Urinary bladder (tissue), 4 donors: ENCODE results near the gene SMARCD3. TPM values are rescaled to one million over a fixed set of nuclear protein-coding genes. Genes with fewer than 3 reads are reported as not detected.

Experiments used
- DNase-seq: peaks from one replicate; pipeline ENCODE4 v3.0.0-alpha.2; 2015; ENCODE audit errors: extremely low spot score
- H3K27ac ChIP-seq: one replicate; pipeline ENCODE4 v1.5.1; 2013; ENCODE audit warnings: low read depth, mild to moderate bottlenecking, moderate library complexity
- H3K36me3 ChIP-seq: one replicate; pipeline ENCODE4 v1.6.1; 2013; ENCODE audit warnings: mild to moderate bottlenecking, moderate library complexity; ENCODE audit not compliant: insufficient read depth
- H3K4me1 ChIP-seq: one replicate; pipeline ENCODE4 v1.6.1; 2013; ENCODE audit warnings: mild to moderate bottlenecking, moderate library complexity; ENCODE audit not compliant: insufficient read depth
- H3K4me3 ChIP-seq: one replicate; pipeline ENCODE4 v1.5.1; 2013; ENCODE audit warnings: low read depth, low read length
- WGBS: extraction: QIAGEN DNeasy Blood & Tissue Kit; methylation state at CpG from one replicate; pipeline ENCODE4 v1.1.7; 2013; 5-methylcytosine and 5-hydroxymethylcytosine counted together
- polyA plus RNA-seq: library from polyadenylated mRNA; stranded (reverse); fragments of 200-250 nt; gene quantifications from one replicate; pipeline ENCODE4 v1.2.3, GENCODE V29; 2013
- total RNA-seq: library from RNA; depleted of rRNA; stranded (reverse); fragments of >200 nt; gene quantifications from one replicate; pipeline ENCODE4 v1.2.3, GENCODE V29; 2014
- donor health status: healthy with polysubstance abuse.
- donor health status: healthy.

The SMARCD3 gene
- total RNA-seq = 33.2 TPM
- 47.8 TPM for polyA plus RNA-seq

DNA sequence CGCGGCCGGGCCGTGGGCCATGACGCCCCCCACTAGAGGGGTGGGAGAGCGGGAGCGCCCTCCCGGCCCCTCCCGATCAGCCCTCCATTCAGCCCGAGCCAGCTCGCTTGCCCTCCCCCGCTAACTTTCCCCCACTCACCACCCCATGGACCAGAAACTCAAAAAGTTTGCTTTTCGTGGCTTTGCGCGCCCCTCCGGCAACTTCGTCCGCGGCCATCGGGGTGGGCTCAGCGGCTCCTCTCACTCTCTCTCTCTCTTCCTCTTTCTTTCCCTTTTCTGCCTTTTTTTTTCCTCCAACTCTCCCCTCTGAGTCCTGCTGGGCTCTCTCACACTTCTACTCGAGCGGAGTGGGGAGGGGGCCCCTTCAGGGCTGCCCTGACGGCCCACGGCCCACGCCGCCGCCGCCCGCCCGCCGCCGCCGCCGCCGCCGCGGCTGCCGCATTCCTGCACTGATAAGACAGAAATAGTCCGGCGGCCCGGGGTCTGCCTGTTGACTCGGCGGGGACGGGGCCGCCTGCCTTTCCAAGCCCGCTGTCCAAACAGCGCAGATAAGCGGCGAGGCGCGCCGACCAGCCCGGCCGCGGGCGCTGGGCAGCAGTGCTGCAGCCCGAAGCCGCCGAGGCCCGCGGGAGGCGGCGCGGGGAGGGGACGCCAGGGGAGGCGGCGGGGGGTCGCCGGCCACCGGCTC lies at the start of gene SMARCD3:
Gene SMARCD3, minus strand, starts transcription at position 349 of the 688 bp plus-strand sequence. Its CDS starts 132 bp downstream, at position 217.
- H3K4me1 ChIP-seq = no peaks in the 10 kb centered on the region
- no peaks in the 10 kb centered on the region for H3K36me3 ChIP-seq
- DNase-seq = no peak
- peak within 1 kb of the TSS; percentile 63 for H3K27ac ChIP-seq
- WGBS = under 1% methylated on average over 71 of the region's 71 CpGs
- H3K4me3 ChIP-seq = peak within 1 kb of the TSS; percentile 57

DNA sequence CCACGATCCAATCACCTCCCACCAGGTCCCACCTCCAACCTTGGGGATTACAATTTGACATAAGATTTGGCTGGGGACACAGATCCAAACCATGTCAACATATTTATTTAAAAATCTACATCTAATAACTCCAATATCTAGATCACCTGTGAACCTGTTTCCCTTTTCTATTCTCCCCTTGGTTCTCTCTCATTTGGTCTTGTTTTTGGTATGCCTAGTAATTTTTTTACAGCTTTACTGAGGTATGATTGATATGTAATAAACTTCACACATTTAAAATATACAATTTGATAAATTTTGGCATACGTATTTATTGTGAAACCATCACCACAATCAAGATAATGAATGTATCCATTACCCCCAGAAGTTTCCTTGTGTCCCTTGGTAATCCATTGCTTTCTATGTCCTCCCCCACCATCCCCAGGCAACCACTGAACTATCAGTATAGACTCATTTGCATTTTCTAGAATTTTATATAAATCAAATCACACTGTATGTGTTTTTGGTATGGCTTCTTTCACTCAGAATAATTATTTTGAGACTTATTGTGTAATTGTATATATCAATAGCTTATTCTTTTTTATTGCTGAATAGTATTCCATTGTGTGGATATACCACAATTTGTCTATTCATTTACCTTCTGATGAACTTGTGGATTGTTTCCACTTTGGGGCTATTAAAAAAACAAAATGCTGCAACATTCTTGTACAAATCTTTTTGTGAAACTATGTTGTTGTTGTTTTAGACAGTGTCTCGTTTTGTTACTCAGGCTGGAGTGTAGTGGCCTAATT lies 47.9 kb upstream of the SMARCD3 start:
- Histone ChIP-seq H3K27ac (no peak overlapping the region), H3K4me1 (no peaks in the 10 kb centered on the region), H3K36me3 (no peaks in the 10 kb centered on the region), H3K4me3 (no peak overlapping the region)
- no peak for DNase-seq
- 50% methylated on average over 3 of the region's 3 CpGs for WGBS

DNA sequence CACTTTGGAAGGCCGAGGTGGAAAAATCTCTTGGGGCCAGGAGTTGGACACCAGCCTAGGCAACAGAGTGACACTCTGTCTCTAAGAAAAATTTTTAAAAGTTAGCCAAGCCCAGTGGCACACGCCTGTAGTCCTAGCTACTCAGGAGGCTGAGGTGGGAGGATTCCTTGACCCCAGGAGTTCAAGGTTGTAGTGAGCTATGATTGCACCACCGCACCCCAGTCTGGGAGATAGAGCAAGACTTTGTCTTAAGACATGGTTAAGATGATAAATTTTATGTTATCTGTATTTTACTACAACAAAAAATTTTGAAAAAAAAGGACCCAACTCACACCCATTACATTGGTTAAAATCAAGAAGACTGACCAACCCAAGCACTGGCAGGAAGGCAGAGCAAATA lies 44.4 kb upstream of the SMARCD3 start:
- 75% methylated on average over 3 of the region's 3 CpGs for WGBS
- Histone ChIP-seq H3K4me3 (no peak overlapping the region), H3K4me1 (no peaks in the 10 kb centered on the region), H3K36me3 (no peaks in the 10 kb centered on the region), H3K27ac (no peak overlapping the region)
- DNase-seq = no peak

DNA sequence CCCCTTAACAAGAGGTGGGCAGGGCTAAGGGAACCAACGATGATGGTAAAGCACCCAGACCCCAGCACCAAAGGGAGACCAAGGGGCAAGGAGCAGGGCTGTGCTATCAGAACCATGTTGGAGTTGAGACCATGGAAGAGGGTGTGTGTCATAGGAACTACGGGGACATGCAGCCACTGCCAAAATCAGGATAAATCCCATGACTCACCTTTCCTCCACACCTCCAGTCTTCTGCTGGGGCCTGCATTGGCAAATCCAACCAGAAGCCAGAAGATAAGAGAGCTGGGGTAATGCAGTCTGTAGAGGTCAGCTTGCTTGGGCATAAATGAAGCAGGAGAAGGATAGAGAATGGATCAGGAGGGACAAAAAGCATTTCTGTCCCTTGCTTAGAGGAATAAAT lies 42.7 kb upstream of the SMARCD3 start:
- WGBS = 78% methylated on average over 2 of the region's 2 CpGs
- no peaks in the 10 kb centered on the region for H3K4me1 ChIP-seq
- no peak for DNase-seq
- H3K36me3 ChIP-seq = no peaks in the 10 kb centered on the region
- H3K4me3 ChIP-seq = no peak overlapping the region
- H3K27ac ChIP-seq = no peak overlapping the region

DNA sequence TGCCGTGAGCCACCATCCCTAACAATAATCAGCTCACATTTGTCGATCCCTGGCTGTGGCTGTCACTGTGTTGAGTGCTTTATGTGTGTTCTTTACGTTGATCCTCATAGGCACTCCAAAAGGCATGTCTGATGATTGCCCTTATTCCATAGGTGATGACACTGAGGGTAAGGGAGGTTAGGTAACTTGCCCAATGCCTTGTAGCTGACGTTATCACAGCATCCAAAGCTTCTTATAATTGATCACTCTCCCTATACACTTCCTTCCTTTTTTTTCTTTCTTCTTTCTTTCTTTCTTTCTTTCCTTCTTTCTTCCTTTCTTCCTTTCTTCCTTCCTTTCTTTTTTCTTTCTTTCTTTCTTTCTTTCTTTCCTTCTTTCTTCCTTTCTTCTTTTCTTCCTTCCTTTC lies 41.9 kb upstream of the SMARCD3 start:
- Histone ChIP-seq H3K27ac (no peak overlapping the region), H3K4me3 (no peak overlapping the region), H3K4me1 (no peaks in the 10 kb centered on the region), H3K36me3 (no peaks in the 10 kb centered on the region)
- WGBS = 57% methylated on average over 4 of the region's 4 CpGs
- no peak for DNase-seq

DNA sequence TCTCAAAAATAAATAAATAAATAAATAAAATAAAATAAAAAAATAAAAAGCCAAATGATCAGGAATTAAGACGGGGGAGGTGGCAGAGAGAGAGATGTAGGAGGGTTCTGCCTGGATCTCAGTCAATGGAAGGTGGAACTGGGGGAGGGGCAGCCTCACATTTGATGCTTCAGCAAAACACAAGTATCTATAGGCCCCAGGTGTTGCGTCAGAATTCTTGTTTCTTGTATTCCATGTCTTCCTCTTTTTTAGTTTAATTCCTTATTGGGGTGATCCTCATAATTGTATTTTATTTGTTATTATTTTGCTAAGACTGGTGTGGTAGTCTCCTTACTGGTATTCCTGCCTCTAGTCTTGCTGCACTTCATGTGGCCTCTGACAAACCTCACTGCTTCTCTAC lies 41.4 kb upstream of the SMARCD3 start:
- H3K36me3 ChIP-seq = no peaks in the 10 kb centered on the region
- WGBS = 81% methylated on average over 2 of the region's 2 CpGs
- H3K27ac ChIP-seq = no peak overlapping the region
- H3K4me1 ChIP-seq = no peaks in the 10 kb centered on the region
- no peak overlapping the region for H3K4me3 ChIP-seq
- DNase-seq = no peak

DNA sequence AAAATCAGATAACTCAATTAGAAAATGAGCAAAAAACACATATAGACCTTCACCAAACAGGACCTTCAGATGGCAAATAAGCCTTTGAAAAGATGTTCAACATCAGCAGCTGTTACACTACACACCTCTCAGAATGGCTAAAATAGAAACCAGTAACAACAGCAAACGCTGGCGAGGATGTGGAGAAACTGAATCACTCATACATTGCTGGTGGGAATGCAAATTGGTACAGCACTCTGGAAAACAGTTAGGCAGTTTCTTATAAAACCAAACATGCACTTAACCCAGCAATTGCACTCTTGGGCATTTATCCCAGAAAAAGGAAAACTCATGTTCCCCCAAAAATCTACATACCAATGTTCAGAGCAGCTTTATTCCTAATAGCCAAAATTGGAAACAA lies 37.7 kb upstream of the SMARCD3 start:
- DNase-seq = no peak
- H3K27ac ChIP-seq = no peak overlapping the region
- 20% methylated on average over 2 of the region's 2 CpGs for WGBS
- H3K4me1 ChIP-seq = no peaks in the 10 kb centered on the region
- H3K4me3 ChIP-seq = no peak overlapping the region
- no peaks in the 10 kb centered on the region for H3K36me3 ChIP-seq

DNA sequence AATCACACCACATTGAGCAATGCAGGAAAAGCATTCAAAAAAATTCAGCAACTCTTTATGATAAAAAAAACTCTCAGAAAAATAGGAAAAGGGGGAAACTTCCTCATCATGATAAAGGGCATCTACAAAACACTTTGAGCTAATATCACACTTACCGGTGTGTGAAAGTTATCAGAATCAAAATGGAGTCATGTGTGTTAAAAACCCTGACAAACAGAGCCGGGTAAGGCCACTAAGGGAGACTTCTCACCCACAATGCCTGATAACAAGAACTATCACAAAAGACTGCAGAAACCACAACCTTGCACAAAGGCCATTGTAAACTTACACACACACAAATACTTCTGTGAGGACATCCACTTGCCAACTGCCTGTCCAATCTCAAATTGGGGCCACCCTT lies 34.8 kb upstream of the SMARCD3 start:
- Histone ChIP-seq H3K4me1 (no peaks in the 10 kb centered on the region), H3K36me3 (no peaks in the 10 kb centered on the region), H3K4me3 (no peak overlapping the region), H3K27ac (no peak overlapping the region)
- 91% methylated on average over 2 of the region's 2 CpGs for WGBS
- DNase-seq = no peak

DNA sequence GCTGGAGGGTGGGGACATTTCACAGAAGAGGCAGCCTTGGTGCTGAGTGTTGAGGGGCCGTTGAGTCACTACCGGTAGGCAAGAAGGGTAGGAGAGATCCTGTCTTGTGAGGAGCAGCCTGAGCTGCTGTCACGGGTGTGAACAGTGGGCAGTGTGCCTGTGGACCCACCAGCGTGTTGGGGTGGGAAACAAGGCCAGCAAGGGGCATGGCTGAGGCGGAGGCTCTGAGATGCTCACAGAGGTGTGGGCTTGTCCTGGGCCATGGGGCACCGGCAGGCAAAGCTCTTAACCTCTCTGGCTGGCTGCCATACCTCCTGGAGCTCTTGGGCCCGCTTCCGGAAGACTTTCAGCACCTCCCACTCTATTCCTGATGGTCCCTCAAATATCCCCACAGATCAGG lies 33.6 kb upstream of the SMARCD3 start:
- no peak overlapping the region for H3K27ac ChIP-seq

DNA sequence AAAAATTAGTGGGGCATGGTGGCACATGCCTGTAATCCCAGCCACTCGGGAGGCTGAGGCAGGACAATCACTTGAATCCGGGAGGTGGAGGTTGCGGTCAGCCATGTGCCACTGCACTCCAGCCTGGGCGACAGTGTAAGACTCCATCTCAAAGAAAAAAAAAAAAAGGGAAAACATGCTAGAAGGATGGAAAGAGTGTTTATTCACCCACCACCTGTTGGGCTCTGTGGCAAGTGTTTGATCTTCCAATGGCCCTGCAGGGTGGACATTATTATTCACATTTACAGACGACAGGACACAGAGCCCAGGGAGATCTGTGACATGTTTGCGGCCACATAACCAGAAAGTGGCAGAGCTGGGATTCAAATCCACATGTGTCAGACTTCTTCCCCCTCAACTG lies 33.2 kb upstream of the SMARCD3 start:
- Histone ChIP-seq H3K4me3 (no peak overlapping the region), H3K4me1 (no peaks in the 10 kb centered on the region), H3K27ac (no peak overlapping the region), H3K36me3 (no peaks in the 10 kb centered on the region)
- no peak for DNase-seq
- 66% methylated on average over 6 of the region's 6 CpGs for WGBS

More for the DNA sequence above, 33.6 kb upstream of the SMARCD3 start:
- Histone ChIP-seq H3K4me3 (no peak overlapping the region), H3K36me3 (no peaks in the 10 kb centered on the region), H3K4me1 (no peaks in the 10 kb centered on the region)
- WGBS = 67% methylated on average over 8 of the region's 8 CpGs
- no peak for DNase-seq

DNA sequence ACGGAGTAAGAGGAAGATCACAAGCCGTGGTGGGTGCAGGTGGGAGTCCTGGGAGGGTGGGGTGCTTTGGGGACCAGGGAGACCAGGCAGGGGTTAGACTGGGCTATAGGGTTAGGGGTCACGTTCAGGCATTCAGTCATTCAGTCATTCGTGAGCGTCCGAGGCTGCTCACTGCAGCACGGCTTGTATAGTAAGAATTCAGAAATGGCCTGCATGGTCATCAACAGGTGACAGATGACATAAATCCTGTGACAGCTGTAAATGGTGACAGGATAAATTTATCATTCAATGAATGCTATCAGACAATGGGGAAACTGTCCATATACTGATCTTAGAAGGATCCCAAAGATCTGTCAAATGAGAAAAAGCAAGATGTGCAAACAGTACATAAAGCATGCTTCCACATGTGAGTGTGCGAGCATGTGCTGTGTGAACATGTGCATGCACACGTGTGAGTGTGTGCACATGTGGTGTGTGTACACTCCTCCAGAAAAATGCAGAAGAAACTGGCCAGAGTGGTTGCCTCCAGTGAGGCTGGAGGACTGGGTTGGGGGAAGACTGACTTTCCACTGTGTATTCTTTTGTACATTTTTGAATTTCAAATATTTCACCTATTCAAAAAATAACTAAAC lies 32.0 kb upstream of the SMARCD3 start:
- Histone ChIP-seq H3K4me1 (no peaks in the 10 kb centered on the region), H3K4me3 (no peak overlapping the region), H3K36me3 (no peaks in the 10 kb centered on the region), H3K27ac (no peak overlapping the region)
- 92% methylated on average over 9 of the region's 9 CpGs for WGBS
- DNase-seq = no peak

DNA sequence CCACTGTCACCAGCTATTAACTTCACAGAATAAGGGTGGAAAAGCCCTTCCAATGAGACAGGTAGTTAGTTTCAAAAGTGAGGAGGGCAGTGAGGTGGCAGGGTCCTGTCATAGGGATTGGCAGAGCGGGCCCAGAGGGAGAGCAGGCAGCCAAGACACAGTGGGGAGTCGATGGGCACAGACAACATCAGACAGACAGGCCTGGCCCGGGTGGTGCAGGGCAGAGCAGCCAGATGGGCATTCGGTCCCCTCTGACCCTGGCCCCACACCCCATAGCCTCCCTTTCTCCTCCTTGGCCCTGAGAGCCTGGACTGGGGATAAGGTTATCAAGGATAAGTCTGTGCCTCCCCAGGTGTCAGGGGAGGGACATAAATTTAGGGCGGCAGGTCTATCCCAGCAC lies 31.4 kb upstream of the SMARCD3 start:
- no peak overlapping the region for H3K27ac ChIP-seq
- no peaks in the 10 kb centered on the region for H3K4me1 ChIP-seq
- DNase-seq = no peak
- WGBS = 92% methylated on average over 5 of the region's 5 CpGs
- no peak overlapping the region for H3K4me3 ChIP-seq
- H3K36me3 ChIP-seq = no peaks in the 10 kb centered on the region

DNA sequence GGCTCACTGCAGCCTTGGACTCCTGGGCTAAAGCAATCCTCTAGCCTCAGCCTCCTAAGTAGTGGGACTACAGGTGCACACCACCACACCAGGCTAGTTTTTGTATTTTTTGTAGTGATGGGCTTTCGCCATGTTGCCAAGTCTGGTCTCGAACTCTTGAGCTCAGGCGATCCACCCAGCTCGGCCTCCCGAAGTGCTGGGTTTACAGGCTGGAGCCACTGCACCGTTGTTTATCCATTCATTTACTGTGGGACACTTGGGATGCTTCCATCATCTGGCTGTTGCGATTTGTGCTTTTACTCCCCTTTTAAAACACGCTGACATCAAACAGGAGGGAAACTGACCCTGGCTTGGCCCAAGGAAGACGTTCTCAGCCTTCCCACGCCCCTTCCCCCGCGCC lies 30.5 kb upstream of the SMARCD3 start:
- DNase-seq = no peak
- Histone ChIP-seq H3K27ac (no peak overlapping the region), H3K36me3 (no peaks in the 10 kb centered on the region), H3K4me1 (no peaks in the 10 kb centered on the region), H3K4me3 (no peak overlapping the region)
- 86% methylated on average over 12 of the region's 12 CpGs for WGBS

DNA sequence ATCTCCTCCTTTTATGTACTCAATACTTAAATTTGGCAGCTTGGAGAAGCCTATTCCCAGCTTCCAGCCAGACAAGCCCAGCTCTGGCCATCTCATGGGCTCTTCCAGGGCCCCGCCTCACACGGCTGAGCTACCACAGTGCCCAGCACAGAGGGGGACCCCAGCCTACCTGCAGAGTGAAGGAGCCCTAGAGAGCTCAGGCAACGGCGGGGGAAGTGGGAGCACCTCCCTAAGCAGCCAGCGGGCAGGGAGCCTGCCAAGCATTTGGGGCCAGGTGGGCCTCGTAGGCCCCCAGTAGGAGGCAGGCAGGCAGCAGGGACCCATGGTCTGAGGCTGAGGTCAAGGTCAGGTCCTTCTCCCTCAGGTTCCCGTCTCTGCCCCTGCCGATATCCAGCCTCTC lies 29.1 kb upstream of the SMARCD3 start:
- no peak overlapping the region for H3K27ac ChIP-seq
- no peaks in the 10 kb centered on the region for H3K4me1 ChIP-seq
- WGBS = 72% methylated on average over 8 of the region's 8 CpGs
- H3K36me3 ChIP-seq = no peaks in the 10 kb centered on the region
- DNase-seq = no peak
- no peak overlapping the region for H3K4me3 ChIP-seq
